HG02763 (cell line): ENCODE measurements around the gene CDH5.

Experiments used
- ATAC-seq: cut with Tn5 transposase; IDR thresholded peaks from one replicate; pipeline ENCODE4 v1.9.1; 2021; ENCODE audit warnings: mild to moderate bottlenecking, moderate library complexity; ENCODE audit not compliant: unreplicated experiment

Gene CDH5

GRCh38 chr16:66416136-66416535, 49.6 kb downstream of the CDH5 start:
- ATAC-seq: no peak

GRCh38 chr16:66416939-66417700, 50.6 kb downstream of the CDH5 start:
- ATAC-seq: no peak

DNA sequence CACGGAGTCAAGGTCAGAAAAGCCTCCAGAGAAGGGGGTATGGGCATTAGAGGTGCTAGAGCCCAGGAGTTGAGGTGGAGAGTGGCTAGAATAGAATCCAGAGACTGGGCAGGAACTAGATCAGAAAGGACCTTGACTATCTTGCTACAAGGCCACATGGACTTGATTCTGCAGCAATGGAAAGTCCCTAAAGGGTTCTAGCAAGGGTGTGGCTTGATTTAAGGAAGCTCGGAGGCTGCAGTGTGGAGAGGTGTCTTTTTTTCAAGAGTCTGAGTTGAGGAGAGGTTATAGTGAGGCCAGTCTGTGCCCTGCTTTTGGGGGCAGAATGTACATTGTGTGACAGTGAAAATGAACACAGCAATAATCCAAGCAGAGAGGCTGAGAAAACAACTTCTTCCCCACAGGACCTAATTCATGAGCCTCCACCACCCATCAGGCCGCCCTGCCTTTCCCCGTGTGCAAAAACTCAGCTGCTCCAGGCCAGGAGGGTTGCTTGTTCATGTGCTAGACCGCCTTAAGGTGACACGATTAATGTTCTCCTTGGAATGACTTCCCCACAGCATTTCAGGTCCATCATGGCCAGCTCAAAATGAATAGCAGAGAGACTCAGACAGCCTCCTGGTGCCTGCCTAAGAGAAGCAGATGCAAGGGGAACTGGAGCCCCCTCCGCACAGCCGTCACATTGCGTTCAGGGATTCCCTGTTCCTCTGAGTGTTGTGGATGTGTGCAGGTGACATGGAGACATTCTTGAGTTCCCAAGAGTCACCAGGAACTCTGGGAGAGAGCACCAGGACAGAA, 51.9 kb downstream of the CDH5 start:
- no peak for ATAC-seq

DNA sequence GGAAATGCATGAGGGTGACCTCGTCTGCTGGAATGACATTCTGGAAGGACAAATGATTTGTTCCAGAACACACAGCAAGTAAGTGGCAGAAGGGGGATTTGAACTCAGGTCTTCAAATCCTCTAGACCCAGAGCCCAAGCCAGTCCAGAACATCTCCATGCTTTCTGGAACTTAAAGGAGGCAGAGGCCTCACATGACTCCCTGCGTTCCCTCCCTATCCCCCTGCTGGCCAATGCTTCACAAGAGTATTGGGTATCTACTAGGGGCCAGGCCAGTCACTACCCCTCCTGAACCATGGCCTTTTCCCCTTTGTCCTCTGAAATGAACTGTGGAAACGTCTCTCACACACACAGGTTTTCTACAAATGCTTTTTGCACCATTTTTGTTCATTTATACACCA, 53.0 kb downstream of the CDH5 start:
- ATAC-seq: no peak

DNA sequence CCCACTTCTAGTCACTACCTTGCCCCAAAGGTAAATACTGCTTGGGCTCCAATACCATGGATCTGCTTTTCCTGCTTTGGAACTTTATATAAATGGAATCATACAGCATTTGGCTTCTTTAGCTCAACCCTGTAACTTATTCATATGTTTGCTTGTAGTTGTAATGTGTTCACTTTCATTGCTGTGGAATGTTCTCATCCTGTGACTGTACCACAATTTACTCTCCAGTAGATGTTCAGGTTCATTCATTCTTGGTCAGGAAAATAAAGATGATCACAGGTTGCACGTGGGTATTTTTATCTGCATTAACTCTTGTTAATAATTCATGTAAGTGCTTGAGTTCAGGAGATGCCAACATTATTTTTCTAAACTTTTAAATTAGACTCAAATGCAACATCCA, 53.9 kb downstream of the CDH5 start:
- no peak for ATAC-seq

GRCh38 chr16:66421891-66422290, 55.4 kb downstream of the CDH5 start:
- no peak for ATAC-seq

DNA sequence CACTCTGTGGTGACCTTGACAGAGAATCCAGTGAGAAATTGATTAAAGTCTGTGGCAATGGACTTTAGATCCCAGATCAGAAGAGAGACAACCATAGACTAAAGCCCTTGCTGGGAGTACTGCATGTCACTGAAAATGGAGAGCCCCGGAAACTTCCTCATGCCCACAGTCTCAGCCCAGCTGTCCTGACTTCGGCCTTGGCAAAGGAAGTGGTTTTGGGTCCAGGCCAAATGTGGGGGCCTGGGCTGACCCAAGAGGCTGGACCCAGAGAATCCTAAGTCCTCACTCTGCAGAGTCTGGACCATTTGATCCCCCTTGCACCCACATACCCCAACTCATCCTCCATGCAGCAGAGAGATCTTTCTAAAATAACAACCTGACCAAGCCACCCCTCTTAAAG, 55.9 kb downstream of the CDH5 start:
- no peak for ATAC-seq

DNA sequence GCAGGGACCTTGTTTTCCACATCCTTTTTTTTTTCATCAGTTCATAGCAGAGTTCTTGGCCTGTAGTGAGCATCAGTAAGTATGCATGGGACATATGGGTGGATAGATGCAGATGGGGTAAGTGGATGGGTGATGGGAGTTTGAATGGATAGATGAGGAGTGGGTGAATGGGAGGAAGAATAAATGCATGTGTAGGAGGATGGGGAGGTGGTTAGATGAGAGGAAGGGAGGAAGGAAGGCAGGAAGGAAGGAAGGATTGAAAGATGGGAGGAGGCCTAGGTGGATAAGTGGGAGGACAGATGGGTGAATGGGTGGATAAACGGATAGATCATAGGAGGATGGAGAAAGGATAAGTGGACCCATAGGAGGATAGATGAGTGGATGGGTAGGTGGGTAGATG, 56.7 kb downstream of the CDH5 start:
- ATAC-seq: no peak

- no peak for ATAC-seq
These were observed 59.2 kb downstream of the CDH5 start for GRCh38 chr16:66425651-66426050.

DNA sequence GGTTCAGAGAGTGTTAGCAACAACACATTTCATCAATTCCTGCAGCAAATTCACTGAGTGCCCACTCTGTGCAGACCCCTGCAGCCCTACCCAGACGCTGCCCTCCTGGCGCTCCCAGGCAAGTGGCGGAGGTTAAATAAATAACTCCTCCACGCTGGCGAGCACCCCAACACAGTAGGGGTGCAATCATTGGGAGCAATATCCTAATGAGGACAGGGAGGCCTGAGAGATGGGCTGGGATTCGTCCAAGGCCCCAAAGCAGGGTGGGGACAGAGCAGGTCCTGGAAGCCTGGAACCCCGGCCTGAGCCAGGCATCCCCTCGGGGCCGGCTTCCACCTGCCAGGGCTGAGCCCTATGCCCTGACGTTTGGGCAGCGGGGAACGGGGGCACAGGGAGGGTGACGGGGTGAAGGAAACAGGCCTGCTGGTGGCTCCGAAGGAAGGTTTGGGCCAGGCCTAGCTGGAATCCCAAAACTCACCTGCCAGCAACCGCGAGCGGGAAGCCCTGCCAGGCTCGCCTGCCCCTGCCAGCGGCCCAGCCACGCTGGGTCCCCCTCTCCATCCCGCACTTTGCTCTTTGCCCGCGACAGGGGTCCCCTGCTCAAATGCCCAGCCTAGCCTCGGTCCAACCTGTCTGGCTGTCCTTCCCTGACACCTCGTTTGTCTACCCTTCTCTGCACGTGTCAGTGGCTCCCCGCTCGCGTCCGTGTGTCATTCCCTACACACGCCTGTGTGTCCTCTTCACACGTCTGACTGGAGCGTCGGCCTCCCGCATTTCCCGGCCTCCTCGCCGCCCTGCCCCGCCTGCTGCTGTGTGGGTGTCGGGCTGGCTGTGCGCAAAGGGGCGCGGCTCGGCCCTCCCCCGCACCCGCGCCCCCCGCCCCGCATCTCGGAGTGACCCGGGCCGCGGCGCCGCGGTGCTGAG, 59.9 kb downstream of the CDH5 start:
- no peak for ATAC-seq

DNA sequence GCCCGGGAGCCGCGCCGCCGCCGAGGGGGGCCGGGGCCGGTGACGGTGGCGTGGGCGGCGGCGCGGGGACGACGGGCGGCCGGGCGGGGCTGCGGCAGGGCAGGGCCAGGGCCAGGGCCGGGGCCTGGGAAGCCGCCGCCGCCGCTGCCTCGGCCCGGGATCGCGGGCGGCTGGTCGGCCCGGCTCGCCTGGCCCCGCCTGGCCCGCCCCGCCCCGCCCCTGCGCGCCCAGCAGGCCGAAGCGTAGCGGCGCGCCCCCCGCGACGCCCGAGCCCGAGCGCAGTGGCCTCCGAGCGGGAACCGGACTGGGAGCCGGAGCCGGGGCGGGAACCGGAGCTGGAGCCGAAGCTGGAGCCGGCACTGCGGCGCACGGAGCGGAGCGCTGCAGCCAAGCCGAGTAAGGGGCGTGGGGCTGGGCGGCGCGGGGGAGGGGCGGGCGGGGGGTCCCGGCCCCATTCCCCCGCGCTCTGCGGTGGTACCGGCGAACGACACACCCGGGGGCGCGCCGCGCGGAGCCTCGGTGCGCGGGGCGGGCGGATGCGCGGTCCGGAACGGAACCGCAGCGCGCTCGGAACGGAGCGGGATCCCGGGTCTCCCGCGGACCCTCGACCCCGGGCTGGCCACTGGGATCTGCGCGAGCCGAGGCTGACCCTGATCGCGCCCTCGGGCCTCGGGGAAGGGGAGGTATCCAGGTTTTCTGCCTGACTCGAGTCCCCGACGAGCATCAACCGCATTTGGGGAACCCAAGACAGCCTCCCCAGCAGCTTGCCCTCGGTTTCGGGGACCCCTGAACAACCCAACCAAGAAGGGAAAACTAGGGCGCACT, 60.8 kb downstream of the CDH5 start, which contains the start of gene BEAN1:
BEAN1 (plus strand) TSS at position 260 of the 825 bp plus-strand sequence. CDS start 10,382 bp downstream, outside the sequence.
- ATAC-seq: no peak

GRCh38 chr16:66427871-66428681, 61.6 kb downstream of the CDH5 start:
- ATAC-seq: no peak

- ATAC-seq: no peak
These were observed 62.3 kb downstream of the CDH5 start for GRCh38 chr16:66428682-66429251.

GRCh38 chr16:66429290-66429962, 62.9 kb downstream of the CDH5 start:
- no peak for ATAC-seq

DNA sequence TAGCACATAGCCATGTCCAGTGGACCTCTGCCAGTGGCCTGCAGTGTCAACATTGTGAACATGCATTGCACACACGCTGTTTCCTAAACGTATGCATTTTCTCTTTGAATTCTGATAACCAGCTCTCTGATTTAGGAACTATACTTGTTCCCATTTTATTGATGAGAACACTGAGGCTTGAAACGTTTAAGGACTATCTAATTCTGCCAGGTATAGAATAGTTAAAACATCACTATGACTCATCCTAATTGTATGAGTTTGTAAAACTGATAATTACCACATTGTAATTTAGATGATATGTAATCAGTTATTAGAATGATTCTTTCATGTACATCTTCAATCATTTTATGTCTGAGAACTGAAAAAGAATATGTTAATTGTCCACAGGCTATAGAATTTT, 63.7 kb downstream of the CDH5 start:
- ATAC-seq: no peak

- no peak for ATAC-seq
These were observed 65.3 kb downstream of the CDH5 start for GRCh38 chr16:66431760-66432159.

DNA sequence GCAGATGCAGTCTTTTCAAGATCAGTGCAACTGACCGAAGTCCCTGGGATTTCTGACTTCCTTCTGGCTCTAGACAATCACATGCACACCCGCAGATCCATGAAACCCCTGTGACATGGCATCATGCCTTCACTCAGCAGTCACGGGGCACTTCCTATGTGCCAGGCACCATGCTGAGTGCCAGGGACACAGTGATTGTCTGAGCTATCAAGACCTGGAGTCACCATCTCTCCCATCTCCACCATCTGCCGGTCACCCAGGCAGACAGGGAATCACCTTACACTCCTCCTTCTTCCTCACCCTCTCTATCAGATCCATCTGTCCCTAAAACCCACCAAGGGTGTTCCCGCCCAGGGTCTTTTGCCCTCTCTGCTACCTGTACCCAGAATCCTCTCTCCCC, 65.9 kb downstream of the CDH5 start:
- no peak for ATAC-seq

DNA sequence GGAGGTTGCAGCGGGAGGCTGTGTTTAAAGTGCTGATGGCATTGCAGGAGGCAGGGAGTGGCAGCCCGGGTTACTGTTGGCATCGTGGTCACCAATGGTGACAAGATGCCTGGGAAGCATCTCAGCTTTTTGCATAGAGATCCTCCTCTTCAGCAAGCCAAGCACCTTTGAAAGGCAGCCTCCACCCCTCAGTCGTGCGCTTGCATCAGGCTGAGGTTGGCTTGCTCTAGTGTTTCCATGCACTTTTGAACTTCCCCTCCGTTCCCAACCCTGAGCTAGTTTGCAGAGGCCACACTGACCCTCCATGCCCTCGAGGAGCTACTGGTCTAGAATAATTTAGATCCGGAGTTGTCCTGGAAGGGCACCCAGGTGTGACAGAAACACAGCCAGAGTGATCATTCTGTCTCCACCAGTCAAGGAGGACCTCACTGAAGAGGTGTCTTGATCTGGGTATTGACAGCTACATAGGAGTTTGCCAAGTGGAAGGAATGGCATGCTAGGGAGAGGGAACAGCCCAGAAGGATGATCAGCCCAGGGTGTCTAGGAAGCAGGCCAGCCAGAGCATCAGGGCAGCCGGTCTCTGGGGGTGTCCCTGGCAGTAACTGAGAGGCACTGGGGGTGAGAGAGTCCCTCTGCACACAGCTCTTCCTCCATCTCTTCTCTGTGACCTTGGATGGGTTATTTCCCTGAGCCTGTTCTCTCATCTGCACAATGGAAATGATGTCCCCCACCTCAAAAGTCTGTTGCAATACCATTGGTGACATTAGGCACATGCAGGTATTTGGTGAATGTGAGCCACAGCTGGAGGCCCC, 68.3 kb downstream of the CDH5 start:
- ATAC-seq: no peak
